ENCODE data around the gene SRSF10.
"Not testable (repeated sequence)": the region's sequence is repeated elsewhere in the genome, so short reads cannot be mapped to it uniquely, and the experiment has no call there.

The SRSF10 gene

DNA sequence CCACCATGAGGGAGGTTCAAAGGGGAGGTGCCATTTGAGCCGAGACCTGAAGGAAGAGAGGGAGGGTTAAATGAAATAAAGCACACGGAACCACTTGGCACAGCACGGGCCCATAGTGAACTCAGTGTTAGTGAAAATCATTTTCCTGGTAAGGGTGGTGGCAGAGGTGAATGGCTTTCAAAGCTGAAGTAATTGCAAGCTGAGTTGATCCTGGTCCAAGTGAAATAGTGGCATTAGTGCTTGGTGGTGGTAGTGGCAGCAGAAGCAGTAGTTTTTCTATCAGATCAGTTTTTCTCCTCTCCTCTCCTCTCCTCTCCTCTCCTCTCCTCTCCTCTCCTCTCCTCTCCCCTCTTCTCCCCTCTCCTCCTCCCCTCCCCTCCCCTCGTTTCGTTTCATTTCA lies 30.5 kb upstream of the SRSF10 start:
- Histone ChIP-seq H3K36me3 (no peaks in the 10 kb centered on the region), H3K27ac (peak overlapping the region; percentile 63 to 80), H3K4me1 (peaks cover 0 to 68% (median 37%) of the 10 kb centered on the region in 4 donors), H3K27me3 (no peaks in the 10 kb centered on the region), H3K4me3 (no peak overlapping the region), H3K9me3 (no peaks in the 10 kb centered on the region)
- TF ChIP-seq, protein P1, sequence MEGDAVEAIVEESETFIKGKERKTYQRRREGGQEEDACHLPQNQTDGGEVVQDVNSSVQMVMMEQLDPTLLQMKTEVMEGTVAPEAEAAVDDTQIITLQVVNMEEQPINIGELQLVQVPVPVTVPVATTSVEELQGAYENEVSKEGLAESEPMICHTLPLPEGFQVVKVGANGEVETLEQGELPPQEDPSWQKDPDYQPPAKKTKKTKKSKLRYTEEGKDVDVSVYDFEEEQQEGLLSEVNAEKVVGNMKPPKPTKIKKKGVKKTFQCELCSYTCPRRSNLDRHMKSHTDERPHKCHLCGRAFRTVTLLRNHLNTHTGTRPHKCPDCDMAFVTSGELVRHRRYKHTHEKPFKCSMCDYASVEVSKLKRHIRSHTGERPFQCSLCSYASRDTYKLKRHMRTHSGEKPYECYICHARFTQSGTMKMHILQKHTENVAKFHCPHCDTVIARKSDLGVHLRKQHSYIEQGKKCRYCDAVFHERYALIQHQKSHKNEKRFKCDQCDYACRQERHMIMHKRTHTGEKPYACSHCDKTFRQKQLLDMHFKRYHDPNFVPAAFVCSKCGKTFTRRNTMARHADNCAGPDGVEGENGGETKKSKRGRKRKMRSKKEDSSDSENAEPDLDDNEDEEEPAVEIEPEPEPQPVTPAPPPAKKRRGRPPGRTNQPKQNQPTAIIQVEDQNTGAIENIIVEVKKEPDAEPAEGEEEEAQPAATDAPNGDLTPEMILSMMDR (IDR thresholded peaks at IDR 0.05) = no peak
- intact Hi-C loops (cut with DNase I; ENCODE audit: low total_unique reads) = no loop called here
- DNase-seq = no peak

DNA sequence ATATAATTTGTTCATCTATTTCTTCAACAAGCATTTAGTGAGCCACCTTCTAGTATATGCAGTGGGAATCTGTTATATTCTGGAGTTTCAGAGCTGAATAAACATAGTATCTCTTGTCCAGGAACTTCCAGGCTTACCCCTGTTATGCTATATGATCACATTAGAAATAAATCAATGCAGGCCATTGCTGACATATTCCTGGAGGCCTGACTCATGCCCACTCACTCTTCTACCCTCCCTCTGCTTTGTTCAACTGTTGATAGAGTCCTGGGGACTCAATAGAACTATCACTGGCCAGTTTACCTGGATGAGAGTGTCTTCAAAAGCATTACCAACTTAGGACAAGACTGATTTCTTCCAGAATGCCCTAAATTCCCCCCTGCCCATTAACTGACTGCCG lies 29.3 kb upstream of the SRSF10 start:
- Histone ChIP-seq H3K4me3 (no peak overlapping the region), H3K9me3 (no peaks in the 10 kb centered on the region), H3K4me1 (peaks cover 0 to 59% (median 29%) of the 10 kb centered on the region in 4 donors), H3K36me3 (no peaks in the 10 kb centered on the region), H3K27me3 (no peaks in the 10 kb centered on the region), H3K27ac (peak overlapping the region; percentile 63 to 80)
- intact Hi-C loops (cut with DNase I; ENCODE audit: low total_unique reads) = no loop called here
- no peak for DNase-seq
- TF ChIP-seq, protein P1 (IDR thresholded peaks at IDR 0.05) = no peak

DNA sequence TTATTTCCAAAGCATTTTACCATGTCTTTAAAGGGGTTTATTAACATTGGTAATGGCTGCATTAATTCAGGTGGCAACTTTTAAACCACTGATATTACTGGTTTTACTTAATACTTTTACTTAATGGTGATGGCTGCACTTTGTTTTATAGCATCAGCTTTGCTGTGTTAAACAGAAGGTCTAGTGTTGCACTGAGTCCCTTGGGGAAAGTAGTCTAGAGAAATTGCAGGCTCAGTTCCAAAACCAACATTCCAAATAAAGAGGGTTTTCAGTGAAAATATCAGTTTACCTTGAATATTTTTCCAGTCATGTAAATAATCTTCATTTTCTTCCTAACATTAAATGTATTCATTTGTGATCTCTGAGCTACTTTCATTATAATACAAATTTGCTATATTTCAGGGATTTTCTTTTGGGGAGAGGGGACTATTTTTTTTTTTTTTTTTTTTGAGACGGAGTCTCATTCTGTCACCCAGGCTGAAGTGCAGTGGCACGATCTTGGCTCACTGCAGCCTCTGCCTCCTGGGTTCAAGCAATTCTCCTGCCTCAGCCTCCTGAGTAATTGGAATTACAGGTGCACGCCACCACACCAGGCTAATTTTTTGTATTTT lies 28.6 kb upstream of the SRSF10 start:
- peak overlapping the region; percentile 74 to 80 for H3K27ac ChIP-seq
- peaks cover 0 to 61% (median 29%) of the 10 kb centered on the region in 4 donors for H3K4me1 ChIP-seq
- intact Hi-C loops (cut with DNase I; ENCODE audit: low total_unique reads); H3K27me3 ChIP-seq; H3K36me3 ChIP-seq; DNase-seq; H3K4me3 ChIP-seq; H3K9me3 ChIP-seq: not testable (repeated sequence)

DNA sequence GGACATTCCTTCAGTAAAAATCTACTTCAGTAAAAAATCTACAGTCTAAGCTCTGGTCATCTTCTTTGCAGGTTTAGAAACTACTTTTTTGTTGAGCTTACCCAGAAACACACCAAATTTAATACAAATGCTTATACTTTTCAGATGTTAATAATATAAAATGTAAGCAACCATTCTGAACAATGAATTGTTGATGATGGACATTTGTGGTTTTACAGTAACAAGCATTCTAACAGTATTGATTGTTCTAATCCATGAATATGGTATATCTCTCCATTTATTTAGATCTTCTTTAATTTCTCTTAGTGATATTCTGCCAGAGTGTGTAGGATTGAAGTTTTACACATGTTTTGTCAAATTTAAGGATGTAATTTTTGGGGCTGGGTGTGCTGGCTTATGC lies 27.0 kb upstream of the SRSF10 start:
- TF ChIP-seq, protein P1 (IDR thresholded peaks at IDR 0.05) = no peak
- peaks cover 0 to 56% (median 27%) of the 10 kb centered on the region in 4 donors for H3K4me1 ChIP-seq
- intact Hi-C loops (cut with DNase I; ENCODE audit: low total_unique reads) = no loop called here
- H3K27ac ChIP-seq = peak overlapping the region in 1 of 2 donors; percentile 80
- no peak overlapping the region for H3K4me3 ChIP-seq
- no peak for DNase-seq
- no peaks in the 10 kb centered on the region for H3K27me3 ChIP-seq
- H3K36me3 ChIP-seq = no peaks in the 10 kb centered on the region
- H3K9me3 ChIP-seq = no peaks in the 10 kb centered on the region

DNA sequence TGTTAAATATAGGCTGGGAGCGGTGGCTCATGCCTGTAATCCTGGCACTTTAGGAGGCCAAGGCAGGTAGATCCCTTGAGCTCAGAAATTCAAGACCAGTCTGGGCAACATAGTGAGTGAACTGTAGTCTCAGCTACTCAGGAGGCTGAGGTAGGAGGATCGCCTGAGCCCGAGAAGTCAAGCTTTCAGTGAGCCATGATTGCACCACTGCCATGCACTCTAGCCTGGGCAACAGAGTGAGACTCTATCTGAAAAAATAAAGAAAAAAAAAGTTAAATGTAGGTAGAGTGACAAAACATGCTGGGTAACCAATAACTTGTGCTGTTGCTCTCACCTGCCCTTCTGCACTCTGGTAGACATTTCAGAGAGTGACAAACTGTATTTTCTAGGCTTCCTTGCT lies 25.0 kb upstream of the SRSF10 start:
- TF ChIP-seq, protein P1 (IDR thresholded peaks at IDR 0.05) = no peak
- no peaks in the 10 kb centered on the region for H3K36me3 ChIP-seq
- H3K27ac ChIP-seq = no peak overlapping the region
- no peaks in the 10 kb centered on the region for H3K9me3 ChIP-seq
- intact Hi-C loops (cut with DNase I; ENCODE audit: low total_unique reads) = no loop called here
- no peaks in the 10 kb centered on the region for H3K27me3 ChIP-seq
- H3K4me3 ChIP-seq = no peak overlapping the region
- peaks cover 0 to 37% (median 20%) of the 10 kb centered on the region in 4 donors for H3K4me1 ChIP-seq
- DNase-seq = no peak

DNA sequence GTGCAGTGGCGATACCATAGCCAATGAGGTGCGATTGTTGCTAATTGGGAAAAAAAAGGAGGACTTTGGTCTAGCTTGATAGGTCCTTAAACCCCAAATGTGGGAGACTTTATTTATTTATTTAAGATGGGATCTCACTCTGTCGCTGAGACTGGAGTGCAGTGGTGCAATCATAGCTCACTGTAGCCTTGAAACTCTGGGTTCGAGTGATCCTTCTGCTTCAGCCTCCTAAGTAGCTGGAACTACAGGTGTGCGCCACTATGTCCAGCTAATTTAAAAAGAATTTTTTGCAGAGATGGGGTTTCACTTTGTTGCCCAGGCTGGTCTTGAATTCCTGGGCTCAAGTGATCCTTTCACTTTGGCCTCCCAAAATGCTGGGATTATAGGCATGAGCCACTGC lies 24.0 kb upstream of the SRSF10 start:
- Histone ChIP-seq H3K27me3 (no peaks in the 10 kb centered on the region), H3K9me3 (no peaks in the 10 kb centered on the region), H3K4me1 (peaks cover 0 to 33% (median 10%) of the 10 kb centered on the region in 4 donors), H3K36me3 (no peaks in the 10 kb centered on the region), H3K4me3 (no peak overlapping the region), H3K27ac (no peak overlapping the region)
- no peak for DNase-seq
- intact Hi-C loops (cut with DNase I; ENCODE audit: low total_unique reads) = no loop called here
- TF ChIP-seq, protein P1 (IDR thresholded peaks at IDR 0.05) = no peak
